ENCODE results near the gene SAMD15. TPM values are rescaled to one million over a fixed set of nuclear protein-coding genes. Genes with fewer than 3 reads are reported as not detected.

Gene SAMD15
- total and polyA plus RNA-seq, 8 donors, result 1.7 to 5.7 (median 4.3) TPM

DNA sequence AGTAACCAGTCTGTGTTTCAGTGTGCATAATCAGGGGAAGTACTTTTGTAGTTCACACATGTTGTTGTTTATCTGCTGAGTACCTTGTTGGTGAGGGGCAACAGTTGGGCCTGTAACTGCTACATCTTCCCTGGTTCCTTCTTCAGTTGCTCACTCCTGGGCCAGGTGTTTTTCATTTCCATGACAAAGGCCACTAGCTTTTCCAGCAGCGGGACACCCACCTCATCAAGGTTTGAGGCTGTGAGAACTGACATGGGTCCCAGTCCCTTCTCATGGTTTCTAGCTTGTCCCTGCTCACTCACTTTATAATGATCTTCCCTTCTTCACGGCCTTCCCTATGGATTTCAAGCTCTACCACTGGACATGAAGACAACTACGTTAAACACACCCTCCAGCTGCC is 47.7 kb downstream of the SAMD15 start:
- peaks cover 0 to 9% of the 10 kb centered on the region in 2 donors for H3K9me3 ChIP-seq
- H3K27ac ChIP-seq, result no peak overlapping the region
- no peaks in the 10 kb centered on the region for H3K4me1 ChIP-seq
- intact Hi-C loops (cut with DNase I), result no loop called here
- TF ChIP-seq, protein P1, sequence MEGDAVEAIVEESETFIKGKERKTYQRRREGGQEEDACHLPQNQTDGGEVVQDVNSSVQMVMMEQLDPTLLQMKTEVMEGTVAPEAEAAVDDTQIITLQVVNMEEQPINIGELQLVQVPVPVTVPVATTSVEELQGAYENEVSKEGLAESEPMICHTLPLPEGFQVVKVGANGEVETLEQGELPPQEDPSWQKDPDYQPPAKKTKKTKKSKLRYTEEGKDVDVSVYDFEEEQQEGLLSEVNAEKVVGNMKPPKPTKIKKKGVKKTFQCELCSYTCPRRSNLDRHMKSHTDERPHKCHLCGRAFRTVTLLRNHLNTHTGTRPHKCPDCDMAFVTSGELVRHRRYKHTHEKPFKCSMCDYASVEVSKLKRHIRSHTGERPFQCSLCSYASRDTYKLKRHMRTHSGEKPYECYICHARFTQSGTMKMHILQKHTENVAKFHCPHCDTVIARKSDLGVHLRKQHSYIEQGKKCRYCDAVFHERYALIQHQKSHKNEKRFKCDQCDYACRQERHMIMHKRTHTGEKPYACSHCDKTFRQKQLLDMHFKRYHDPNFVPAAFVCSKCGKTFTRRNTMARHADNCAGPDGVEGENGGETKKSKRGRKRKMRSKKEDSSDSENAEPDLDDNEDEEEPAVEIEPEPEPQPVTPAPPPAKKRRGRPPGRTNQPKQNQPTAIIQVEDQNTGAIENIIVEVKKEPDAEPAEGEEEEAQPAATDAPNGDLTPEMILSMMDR (IDR thresholded peaks at IDR 0.05), result no peak
- no peaks in the 10 kb centered on the region for H3K27me3 ChIP-seq
- H3K36me3 ChIP-seq, result peaks cover 6 to 92% of the 10 kb centered on the region in 2 donors
- H3K4me3 ChIP-seq, result no peak overlapping the region
- ATAC-seq (no peak), DNase-seq (no peak)

DNA sequence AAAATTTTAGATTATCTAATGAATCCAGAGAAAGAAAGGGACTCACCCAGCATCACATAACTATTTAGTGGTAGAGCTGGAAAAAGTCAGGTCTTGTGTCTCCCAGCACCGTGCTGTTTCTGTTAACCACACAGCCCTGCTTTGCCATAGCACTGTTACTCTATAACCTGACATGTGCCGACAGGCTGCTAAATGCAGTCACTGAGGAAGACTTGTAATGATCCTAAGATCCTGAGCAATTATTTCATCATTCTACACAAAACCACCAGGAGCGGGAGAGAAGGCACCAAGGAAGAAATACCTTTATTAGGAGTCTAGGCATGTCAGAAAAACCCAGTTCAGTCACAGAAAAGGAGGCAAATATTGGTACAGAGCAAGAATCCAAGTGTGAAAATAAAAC is 49.2 kb downstream of the SAMD15 start:
- intact Hi-C loops (cut with DNase I), result no loop called here
- H3K27me3 ChIP-seq, result no peaks in the 10 kb centered on the region
- H3K36me3 ChIP-seq, result peaks cover 6 to 100% of the 10 kb centered on the region in 2 donors
- DNase-seq (no peak), ATAC-seq (no peak)
- TF ChIP-seq, protein P1 (IDR thresholded peaks at IDR 0.05), result no peak
- no peaks in the 10 kb centered on the region for H3K4me1 ChIP-seq
- no peak overlapping the region for H3K27ac ChIP-seq
- H3K4me3 ChIP-seq, result no peak overlapping the region
- H3K9me3 ChIP-seq, result no peaks in the 10 kb centered on the region

DNA sequence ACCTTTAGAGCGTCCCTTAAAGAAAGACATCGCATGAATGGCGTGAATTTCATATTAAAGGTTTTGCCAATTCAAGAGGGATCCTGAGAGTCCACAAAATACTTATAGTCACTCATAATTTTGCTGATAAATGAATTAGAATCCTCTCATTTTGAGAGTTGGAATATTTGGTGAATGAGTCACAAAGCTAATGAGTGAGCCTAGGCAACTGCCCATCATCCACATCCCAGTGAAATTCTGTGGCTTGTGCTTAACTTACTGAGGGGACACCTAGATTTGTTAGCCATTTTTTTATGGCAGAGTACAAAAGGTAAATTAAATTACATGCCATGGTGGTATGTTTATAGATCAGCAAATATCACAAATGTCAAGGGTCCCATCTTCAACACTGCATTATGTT is 58.9 kb downstream of the SAMD15 start:
- H3K4me1 ChIP-seq, result no peaks in the 10 kb centered on the region
- DNase-seq (no peak), ATAC-seq (no peak)
- H3K36me3 ChIP-seq, result peaks cover 0 to 94% of the 10 kb centered on the region in 2 donors
- no peaks in the 10 kb centered on the region for H3K9me3 ChIP-seq
- no peak overlapping the region for H3K27ac ChIP-seq
- H3K4me3 ChIP-seq, result no peak overlapping the region
- no peaks in the 10 kb centered on the region for H3K27me3 ChIP-seq
- TF ChIP-seq, protein P1 (IDR thresholded peaks at IDR 0.05), result no peak
- intact Hi-C loops (cut with DNase I), result no loop called here

DNA sequence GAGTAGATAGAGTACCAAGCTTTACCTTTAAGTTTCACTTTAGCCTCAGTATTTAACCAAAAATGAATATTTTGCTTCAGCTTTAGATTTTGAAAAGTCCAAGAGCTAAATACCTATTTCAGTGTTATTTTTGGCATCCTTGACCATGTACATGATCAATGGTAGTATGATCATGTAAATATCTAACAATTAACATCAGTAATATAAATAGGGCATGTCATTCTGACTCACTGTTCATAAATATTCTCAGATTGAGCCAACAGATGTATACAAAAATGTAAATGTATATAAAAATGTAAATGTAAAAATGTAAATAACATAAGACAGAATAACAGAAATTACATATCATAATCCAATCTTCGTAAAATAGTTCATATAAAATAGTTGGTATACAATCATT is 61.4 kb downstream of the SAMD15 start:
- TF ChIP-seq, protein P1 (IDR thresholded peaks at IDR 0.05), result no peak
- no peak overlapping the region for H3K27ac ChIP-seq
- intact Hi-C loops (cut with DNase I), result no loop called here
- H3K36me3 ChIP-seq, result peaks cover 5 to 94% of the 10 kb centered on the region in 2 donors
- ATAC-seq (no peak), DNase-seq (no peak)
- no peaks in the 10 kb centered on the region for H3K4me1 ChIP-seq
- H3K4me3 ChIP-seq, result no peak overlapping the region
- H3K27me3 ChIP-seq, result no peaks in the 10 kb centered on the region
- no peaks in the 10 kb centered on the region for H3K9me3 ChIP-seq

DNA sequence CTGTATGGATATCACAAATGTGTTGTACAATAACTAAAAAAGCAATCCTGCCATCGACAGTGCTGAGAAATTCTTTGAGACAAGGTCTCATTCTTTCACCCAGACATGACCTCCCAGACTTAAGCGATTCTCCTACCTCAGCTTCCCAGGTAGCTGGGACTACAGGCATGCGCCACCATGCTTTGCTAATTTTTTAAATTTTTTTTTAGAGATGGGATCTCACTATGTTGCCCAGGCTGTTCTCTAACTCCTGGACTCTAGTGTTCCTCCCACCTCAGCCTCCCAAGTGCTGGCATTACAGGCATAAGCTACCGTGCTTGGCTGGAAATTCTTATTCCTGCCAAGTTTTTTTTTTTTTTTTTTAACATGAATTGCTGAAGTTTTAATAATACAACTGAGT is 62.7 kb downstream of the SAMD15 start:
- no peak for DNase-seq
- no peak overlapping the region for H3K27ac ChIP-seq
- H3K36me3 ChIP-seq, result peaks cover 5 to 94% of the 10 kb centered on the region in 2 donors
- no peaks in the 10 kb centered on the region for H3K9me3 ChIP-seq
- no peak overlapping the region for H3K4me3 ChIP-seq
- no peaks in the 10 kb centered on the region for H3K4me1 ChIP-seq
- intact Hi-C loops (cut with DNase I), result no loop called here
- ATAC-seq, result no peak
- TF ChIP-seq, protein P1 (IDR thresholded peaks at IDR 0.05), result no peak
- no peaks in the 10 kb centered on the region for H3K27me3 ChIP-seq

Other genes with a start within 250 kb of the SAMD15 start
- gene ZDHHC22, start 235.6 kb upstream of the SAMD15 start, total RNA-seq, result not detected
- gene ZDHHC22, start 235.6 kb upstream of the SAMD15 start, polyA plus RNA-seq (ENCODE audit: insufficient read length in 6 of 6), result under 1 TPM in 4 of 6 donors, not detected in 2; 0.04 to 0.11 (median 0.09) TPM
- gene TMEM63C, start 195.6 kb upstream of the SAMD15 start, total RNA-seq, result under 1 TPM in 1 of 2 donors, not detected in 1; 0.47 TPM
- 1 to 10 TPM in 3 of 6 donors, under 1 TPM in 3; 0.20 to 2.0 (median 1.1) TPM for gene TMEM63C, start 195.6 kb upstream of the SAMD15 start, polyA plus RNA-seq (ENCODE audit: insufficient read length in 6 of 6)
- gene NGB, start 106.2 kb upstream of the SAMD15 start, total RNA-seq, result not detected
- not detected for gene NGB, start 106.2 kb upstream of the SAMD15 start, polyA plus RNA-seq (ENCODE audit: insufficient read length in 6 of 6)
- gene POMT2, start 56.5 kb upstream of the SAMD15 start, total RNA-seq, result 10 to 100 TPM; 29.3 to 32.8 TPM
- 10 to 100 TPM; 25.5 to 34.3 (median 31.7) TPM for gene POMT2, start 56.5 kb upstream of the SAMD15 start, polyA plus RNA-seq (ENCODE audit: insufficient read length in 6 of 6)
- 10 to 100 TPM; 11.6 to 13.6 TPM for gene GSTZ1, start 56.3 kb upstream of the SAMD15 start, total RNA-seq
- gene GSTZ1, start 56.3 kb upstream of the SAMD15 start, polyA plus RNA-seq (ENCODE audit: insufficient read length in 6 of 6), result 10 to 100 TPM; 14.9 to 26.7 (median 20.5) TPM
- 10 to 100 TPM; 12.7 to 15.9 TPM for gene TMED8, start 285 bp upstream of the SAMD15 start, total RNA-seq
- 10 to 100 TPM; 15.1 to 19.8 (median 17.3) TPM for gene TMED8, start 285 bp upstream of the SAMD15 start, polyA plus RNA-seq (ENCODE audit: insufficient read length in 6 of 6)
- gene NOXRED1, start 46.1 kb downstream of the SAMD15 start, total RNA-seq, result under 1 TPM; 0.26 to 0.45 TPM
- 1 to 10 TPM; 1.4 to 2.5 (median 2.0) TPM for gene NOXRED1, start 46.1 kb downstream of the SAMD15 start, polyA plus RNA-seq (ENCODE audit: insufficient read length in 6 of 6)
- 10 to 100 TPM; 15.4 to 16.3 TPM for gene VIPAS39, start 80.2 kb downstream of the SAMD15 start, total RNA-seq
- 10 to 100 TPM; 28.3 to 40.4 (median 31.6) TPM for gene VIPAS39, start 80.2 kb downstream of the SAMD15 start, polyA plus RNA-seq (ENCODE audit: insufficient read length in 6 of 6)
- 100 to 1,000 TPM; 111 to 150 TPM for gene AHSA1, start 80.7 kb downstream of the SAMD15 start, total RNA-seq
- gene AHSA1, start 80.7 kb downstream of the SAMD15 start, polyA plus RNA-seq (ENCODE audit: insufficient read length in 6 of 6), result 100 to 1,000 TPM; 143 to 203 (median 182) TPM
- not detected for gene ISM2, start 121.4 kb downstream of the SAMD15 start, total RNA-seq
- under 1 TPM in 1 of 6 donors, not detected in 5; 0.17 TPM for gene ISM2, start 121.4 kb downstream of the SAMD15 start, polyA plus RNA-seq (ENCODE audit: insufficient read length in 6 of 6)
- gene SPTLC2, start 239.3 kb downstream of the SAMD15 start, total RNA-seq, result 10 to 100 TPM; 40.7 to 44.0 TPM
- gene SPTLC2, start 239.3 kb downstream of the SAMD15 start, polyA plus RNA-seq (ENCODE audit: insufficient read length in 6 of 6), result 10 to 100 TPM; 32.9 to 39.0 (median 36.5) TPM